GM21515 (cell line): Measurements from ENCODE around the gene NAT9.

ENCODE experiments used
- ATAC-seq: cut with Tn5 transposase; IDR thresholded peaks from one replicate; pipeline ENCODE4 v1.9.1; 2021; ENCODE audit not compliant: unreplicated experiment

The NAT9 gene

GRCh38 chr17:74731347-74731605, 44.9 kb downstream of the NAT9 start:
- ATAC-seq, result no peak

GRCh38 chr17:74730491-74731346, 45.4 kb downstream of the NAT9 start:
- no peak for ATAC-seq

GRCh38 chr17:74729866-74730265, 46.3 kb downstream of the NAT9 start:
- no peak for ATAC-seq

- no peak for ATAC-seq
Measured at GRCh38 chr17:74729368-74729767, 46.8 kb downstream of the NAT9 start.

- no peak for ATAC-seq
Measured at GRCh38 chr17:74728702-74729075, 47.5 kb downstream of the NAT9 start.

GRCh38 chr17:74728033-74728701, 48.0 kb downstream of the NAT9 start:
- ATAC-seq, result no peak

- no peak for ATAC-seq
Measured at GRCh38 chr17:74725111-74725510, 51.0 kb downstream of the NAT9 start.

GRCh38 chr17:74723891-74724290, 52.3 kb downstream of the NAT9 start:
- no peak for ATAC-seq

- no peak for ATAC-seq
Measured at GRCh38 chr17:74722782-74723181, 53.4 kb downstream of the NAT9 start.
